ENCODE measurements around the gene PDE10A.
"Not testable (repeated sequence)": the region's sequence is repeated elsewhere in the genome, so short reads cannot be mapped to it uniquely, and the experiment has no call there.

Gene PDE10A

DNA sequence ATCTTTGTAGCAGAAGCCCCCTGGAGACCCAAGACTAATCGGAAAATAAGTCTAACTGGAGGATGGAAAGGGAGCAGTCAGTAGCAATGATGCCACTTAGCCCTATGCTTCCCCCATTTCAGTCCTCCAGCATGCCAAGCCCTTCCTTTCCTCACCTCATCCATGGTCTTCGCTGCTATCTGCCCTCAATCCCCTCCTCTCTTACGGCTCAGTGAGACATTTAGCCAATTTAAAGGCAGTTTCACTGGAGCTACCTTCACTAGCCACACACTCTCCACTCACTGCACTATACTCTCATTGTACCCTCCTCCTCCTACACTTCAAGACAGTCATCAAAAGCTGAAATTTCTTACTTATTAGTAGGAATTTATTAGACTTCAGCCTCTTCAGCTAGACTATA lies 111.2 kb downstream of the PDE10A start:
- no peak for DNase-seq (ENCODE audit: low read depth in 2 of 2)

DNA sequence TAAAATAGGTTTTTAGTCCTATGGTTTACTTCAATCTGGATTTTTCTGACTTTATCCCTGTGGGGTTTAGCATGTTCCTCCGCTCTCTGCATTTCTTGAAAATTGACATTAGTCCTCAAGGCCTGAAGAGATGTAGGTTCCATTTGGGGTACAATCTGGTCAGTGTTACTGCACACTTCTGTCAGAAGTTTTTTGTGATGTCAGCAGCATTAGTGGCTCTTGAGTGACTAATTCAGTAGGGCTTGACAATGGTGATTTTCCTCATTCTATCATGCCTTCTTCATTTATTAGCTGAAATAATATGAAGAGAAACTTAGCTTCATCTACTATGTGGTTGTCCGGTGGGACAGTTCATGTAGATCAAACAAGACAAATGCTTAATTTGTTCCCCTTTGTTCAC lies 114.6 kb downstream of the PDE10A start:
- no peak for DNase-seq (ENCODE audit: low read depth in 2 of 2)

DNA sequence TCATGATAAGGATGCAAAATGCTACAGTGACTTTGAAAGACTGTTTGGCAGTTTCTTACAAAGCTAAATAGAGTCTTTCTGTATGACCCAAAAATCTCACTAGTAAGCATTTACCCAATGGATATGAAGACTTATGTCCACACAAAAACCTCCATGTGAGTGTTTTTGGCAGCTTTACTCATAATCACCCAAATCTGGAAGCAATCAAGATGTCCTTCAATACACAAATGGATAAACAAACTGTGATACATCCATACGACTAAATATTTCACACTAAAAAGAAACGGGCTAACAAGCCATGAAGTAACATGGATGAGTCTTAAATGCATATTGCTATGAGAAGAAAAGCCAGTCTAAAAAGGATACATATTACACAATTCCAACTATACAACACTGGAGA lies 117.2 kb downstream of the PDE10A start:
- DNase-seq (ENCODE audit: low read depth in 2 of 2): no peak

DNA sequence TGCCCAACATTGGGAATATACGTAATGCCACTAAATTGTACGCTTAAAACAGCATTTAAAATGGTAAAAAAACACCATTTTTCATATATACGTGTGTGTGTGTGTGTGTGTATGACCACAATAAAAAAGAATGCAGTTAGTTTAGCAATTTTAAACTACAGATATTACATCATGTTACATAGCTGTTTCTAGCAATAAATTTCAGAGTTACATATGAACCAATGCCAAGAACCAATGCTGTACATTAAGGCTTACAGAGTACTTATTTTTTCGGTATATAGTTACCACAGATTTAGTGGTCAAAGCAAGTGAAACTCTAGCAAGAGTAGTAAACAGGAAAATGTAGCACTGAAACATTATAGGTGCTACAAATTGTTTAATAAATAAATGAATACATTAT lies 119.3 kb downstream of the PDE10A start:
- DNase-seq (ENCODE audit: low read depth in 2 of 2): no peak

DNA sequence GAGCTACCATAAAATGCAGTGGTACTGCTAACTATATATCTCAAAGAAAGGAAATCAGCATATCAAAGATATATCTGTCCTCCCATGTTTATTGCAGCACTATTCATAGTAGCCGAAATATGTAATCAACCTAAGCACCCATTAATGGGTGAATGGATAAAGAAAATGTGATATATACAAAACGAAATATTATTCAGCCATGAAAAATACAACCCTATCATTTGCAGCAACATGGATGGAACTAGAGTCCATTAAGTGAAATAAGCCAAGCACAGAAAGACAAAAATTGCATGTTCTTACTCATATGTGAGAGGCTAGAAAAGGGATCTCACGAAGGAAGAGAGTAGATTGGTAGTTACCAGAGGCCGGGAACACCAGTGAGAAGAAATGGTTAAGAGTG lies 126.1 kb downstream of the PDE10A start:
- no peak for DNase-seq (ENCODE audit: low read depth in 2 of 2)

DNA sequence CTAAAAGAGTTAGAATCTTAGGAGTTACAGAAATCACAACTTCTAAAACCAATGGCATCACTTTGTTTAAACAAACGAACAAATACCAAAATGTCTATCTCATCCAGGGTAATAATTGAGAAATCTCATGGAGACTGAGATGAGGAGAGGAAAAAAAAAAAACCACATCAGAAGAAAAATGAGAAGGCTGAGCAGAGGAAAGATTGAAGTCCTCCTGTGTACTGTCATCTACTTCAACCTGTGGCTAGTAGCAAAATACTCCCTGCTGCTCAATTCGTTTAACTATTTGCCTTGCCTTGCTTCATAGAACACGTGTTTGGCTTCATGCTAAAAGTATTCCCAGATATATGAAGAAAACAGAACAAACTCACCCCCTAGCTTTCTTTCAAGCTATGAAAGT lies 143.7 kb downstream of the PDE10A start:
- DNase-seq (ENCODE audit: low read depth in 2 of 2): no peak

DNA sequence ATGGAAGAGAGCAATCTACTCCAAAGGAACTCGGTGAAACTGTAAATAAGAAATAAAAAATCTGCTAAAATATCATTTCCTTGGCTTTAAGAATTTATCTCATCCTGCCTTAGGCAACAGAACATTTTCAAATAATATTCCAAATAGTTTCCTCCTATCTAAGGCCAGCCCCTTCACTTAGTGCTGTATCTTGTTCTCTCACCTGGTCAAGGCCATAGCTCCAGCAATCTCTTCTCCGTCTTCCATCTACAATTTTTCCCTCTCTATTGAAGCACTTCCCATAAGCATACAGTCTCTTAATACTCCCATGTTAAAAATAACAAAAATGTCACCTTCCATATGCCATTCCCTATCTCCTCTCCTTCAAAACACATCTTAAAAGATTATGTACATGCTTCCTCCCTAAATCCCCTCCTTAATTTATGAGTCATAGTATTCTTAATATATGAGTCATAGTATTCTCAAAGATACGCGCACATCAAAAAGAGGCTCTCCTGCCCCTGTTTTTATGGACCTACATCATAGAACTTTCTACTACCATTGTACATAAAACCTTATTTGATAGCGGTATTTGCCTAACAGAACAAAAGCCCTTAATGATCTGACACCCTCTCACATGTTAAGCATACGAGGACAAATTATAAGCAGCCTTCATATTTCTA lies 146.9 kb downstream of the PDE10A start:
- DNase-seq (ENCODE audit: low read depth in 2 of 2): no peak

DNA sequence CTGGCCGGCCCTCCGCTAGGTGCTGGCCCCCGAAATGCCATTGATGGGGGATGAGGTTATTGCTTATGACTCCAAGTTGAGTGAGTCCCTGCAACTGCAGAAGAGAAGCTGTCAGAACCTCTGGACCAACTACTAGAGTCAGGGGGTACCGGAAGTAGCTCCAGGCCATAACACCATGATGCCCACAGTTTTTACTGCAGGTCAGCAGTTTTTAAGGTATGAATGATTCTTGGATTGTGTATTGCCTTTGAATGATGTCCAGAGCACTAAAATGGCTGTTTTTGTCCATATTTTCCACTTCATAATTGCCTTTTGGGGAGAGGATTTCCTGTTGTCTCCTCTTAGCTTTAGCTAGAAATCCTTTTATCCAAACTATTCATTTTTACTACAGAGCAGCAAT lies 148.4 kb downstream of the PDE10A start:
- DNase-seq (ENCODE audit: low read depth in 2 of 2): no peak

DNA sequence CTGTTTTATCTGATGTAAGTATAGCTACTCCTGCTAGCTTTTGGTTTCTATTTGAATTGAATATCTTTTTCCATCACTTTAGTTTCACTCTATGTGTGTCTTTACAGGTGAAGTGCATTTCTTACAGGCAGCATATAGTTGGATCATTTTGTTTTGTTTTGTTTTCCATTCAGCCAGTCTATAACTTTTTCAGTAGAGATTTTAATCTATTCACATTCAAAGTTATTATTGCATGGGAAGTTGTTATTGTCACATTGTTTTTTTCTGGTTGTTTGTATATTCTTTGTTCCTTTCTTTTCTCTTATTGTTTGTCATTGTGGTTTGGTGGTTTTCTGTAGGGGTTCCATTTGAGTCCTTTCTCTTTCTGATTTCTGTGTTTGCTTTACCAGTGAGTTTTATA lies 151.2 kb downstream of the PDE10A start:
- no peak for DNase-seq (ENCODE audit: low read depth in 2 of 2)

DNA sequence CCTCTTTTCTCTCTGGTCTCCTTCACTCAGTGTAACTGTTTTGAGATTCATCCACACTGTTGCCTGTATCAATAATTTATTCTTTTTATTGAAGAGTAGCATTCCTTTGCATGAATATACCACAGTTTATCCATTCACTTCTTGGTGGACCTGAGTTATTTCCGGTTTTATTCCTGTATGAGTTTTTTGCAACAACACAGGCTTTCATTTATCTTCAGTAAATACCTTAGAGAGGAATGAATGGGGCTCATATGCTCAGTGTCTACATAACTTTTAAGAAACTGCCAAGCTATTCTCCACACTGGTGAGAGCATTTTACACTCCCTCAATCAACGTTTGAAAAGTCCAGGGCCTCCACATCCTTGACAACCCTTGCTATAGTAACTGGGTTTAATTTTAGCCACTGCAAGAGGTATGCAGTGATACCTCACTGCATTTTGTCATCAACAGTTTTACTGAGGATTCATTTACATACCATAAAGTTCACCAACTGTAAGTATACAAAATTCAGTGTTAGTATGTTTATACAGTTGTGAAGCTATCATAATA lies 154.6 kb downstream of the PDE10A start:
- DNase-seq (ENCODE audit: low read depth in 2 of 2): no peak

DNA sequence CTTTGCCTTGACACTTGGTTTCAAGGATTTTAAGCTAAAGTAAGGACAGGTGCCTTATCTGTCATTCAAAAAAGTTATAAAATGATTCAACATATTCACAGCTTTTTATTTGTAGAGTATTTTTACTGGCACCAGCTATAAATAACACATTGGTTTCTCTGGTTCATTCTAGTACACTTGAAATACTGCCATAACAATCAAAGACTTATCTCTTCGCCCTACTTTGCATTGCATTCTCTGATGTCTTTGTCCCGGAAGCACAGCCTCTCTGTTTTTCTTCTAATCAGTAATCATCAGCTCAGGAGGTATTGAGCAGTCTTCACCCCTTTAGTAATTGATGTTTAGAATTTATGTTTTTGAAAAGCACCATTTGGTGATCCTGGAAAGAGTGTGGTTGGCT lies 156.4 kb downstream of the PDE10A start:
- DNase-seq (ENCODE audit: low read depth in 2 of 2): no peak

DNA sequence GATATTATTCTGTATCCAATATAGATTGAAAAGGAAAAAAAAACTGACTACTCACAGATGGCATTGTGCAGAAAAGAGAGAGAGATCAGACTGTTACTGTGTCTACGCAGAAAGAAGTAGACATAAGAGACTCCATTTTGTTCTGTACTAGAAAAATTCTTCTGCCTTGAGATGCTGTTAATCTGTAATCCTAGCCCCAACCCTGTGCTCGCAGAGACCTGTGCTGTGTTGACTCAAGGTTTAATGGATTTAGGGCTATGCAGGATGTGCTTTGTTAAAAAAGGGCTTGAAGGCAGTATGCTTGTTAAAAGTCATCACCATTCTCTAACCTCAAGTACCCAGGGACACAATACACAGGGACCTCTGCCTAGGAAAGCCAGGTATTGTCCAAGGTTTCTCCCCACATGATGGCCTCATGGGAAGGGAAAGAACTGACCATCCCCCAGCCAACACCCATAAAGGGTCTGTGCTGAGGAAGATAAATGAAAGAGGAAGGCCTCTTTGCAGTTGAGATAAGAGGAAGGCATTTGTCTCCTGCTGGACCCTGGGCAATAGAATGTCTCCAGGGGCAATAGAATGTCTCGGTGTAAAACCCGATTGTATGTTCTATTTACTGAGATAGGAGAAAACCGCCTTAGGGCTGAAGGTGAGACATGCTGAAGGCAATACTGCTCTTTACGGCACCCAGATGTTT lies 162.7 kb downstream of the PDE10A start:
- DNase-seq (ENCODE audit: low read depth in 2 of 2): not testable (repeated sequence)

DNA sequence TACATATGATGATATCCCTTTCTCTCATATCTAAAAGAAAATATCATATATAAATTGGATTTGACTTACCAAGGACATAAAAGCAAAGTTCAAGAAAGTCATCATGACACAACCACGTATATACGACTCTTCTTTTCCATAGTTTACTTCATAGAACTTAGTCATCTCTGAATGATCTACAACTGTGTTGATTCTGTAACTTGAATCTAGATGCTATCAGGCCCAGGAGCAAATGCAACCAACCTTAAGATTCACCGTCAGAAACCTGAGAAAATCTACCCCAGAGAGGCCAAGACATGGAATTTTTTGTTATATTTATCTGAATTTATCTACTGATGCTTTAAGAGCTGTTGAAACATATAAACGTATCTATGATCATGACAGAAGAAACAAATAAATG lies 165.6 kb downstream of the PDE10A start:
- no peak for DNase-seq (ENCODE audit: low read depth in 2 of 2)

DNA sequence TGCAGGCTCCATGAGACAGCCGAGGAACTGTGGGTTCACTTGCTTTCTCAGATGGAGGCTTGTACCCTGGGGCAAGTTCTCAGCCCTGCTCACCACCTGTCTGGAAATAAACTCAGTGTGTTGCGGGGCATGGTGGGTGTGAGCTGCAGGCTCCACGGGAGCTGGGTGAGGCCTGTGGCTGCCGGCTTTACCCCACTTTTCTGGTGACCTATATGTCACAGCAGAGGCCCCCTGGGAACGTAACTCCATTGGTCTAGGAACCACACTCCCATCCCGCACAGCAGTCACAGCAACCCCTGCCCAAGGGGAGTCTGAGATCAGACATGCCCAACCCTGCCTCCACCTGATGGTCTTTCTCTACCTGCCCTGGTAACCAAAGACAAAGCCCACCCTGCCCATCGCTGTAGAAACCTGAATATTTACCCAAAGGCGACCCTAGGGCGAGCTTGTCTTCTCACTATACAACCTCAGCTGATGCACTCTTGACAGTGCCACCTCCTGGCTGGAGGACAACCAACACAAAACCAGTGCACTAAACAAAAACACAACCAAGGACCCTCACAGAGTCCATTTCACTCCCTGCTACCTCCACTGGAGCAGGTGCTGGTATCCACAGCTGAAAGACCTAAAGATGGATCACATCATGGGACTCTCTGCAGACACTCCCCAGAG lies 174.3 kb downstream of the PDE10A start:
- no peak for DNase-seq (ENCODE audit: low read depth in 2 of 2)

DNA sequence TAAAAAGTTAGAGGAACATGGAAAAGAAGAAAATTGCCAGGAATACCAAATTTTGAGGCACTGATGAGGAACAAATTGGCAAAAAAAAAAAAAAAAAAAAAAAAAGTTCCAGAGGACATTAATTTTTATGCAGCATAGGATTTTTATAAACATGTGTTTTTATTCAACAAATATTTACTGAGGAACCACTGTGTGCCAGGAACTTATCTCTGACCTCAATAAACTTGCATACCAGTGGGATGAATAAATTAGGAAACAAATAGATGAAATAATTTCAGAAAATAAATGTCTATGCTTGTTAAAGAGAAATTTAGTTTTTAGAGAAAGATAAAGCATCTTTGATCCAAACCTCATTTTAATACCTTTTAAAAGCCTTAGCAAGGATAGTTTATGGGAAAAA lies 175.1 kb downstream of the PDE10A start:
- no peak for DNase-seq (ENCODE audit: low read depth in 2 of 2)

DNA sequence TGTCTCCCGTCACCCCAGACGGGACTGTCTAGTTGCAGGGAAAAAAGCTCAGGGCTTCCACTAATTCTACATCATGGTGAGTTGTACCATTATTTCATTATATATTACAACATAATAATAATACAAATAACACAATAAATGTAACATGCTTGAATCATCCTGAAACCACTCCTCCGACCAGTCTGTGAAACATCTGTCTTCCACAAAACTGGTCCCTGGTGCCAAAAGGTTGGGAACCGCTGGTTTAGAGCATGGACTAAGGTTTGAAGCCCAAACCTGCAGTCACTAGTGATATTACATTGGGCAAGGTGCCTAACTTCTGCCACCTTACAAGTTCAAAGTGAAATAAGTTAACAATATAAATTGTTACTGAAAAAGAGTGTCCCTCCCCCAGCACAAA lies 175.7 kb downstream of the PDE10A start:
- no peak for DNase-seq (ENCODE audit: low read depth in 2 of 2)

DNA sequence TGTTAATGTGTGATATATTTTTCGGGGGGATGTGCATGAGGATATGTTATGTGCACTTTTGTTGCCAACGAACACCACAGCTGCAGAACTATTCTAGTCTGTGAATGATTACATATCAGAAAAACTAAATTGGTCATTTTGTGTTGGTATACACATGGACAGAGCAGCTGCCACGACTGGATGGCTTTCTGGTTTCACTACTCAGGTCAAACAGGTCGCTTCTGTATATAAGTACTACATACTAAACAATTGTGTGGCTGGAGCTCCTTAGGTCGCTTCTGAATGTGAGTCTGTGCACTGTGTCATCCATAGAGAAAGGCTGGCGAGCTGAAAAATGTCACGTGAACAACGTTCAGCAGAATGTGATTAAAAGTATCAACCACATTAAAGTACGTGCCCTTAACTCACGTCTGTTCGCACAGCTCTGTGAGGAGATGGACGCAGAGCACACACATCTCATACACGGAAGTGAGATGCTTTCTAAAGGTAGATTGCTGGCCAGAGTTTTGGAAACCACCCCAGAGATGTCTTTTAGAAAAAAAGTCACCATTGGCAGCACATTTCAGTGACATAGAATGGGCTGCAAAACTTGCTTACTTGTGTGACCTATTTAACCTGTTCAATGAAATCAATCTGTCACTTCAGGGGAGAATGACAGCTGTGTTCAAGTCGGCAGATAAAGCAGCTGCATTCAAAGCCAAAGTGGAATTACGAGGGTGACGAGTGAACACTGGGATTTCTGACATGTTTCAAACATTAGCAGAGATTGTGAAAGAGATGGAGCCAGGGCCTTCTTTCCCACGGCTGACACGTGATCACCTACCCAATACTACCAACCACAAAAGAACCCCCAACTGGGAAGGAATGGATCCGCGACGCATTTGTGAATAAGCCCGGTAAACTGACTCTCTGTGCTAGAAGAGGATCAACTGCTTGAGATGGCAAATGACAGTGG lies 176.6 kb downstream of the PDE10A start:
- DNase-seq (ENCODE audit: low read depth in 2 of 2): no peak

DNA sequence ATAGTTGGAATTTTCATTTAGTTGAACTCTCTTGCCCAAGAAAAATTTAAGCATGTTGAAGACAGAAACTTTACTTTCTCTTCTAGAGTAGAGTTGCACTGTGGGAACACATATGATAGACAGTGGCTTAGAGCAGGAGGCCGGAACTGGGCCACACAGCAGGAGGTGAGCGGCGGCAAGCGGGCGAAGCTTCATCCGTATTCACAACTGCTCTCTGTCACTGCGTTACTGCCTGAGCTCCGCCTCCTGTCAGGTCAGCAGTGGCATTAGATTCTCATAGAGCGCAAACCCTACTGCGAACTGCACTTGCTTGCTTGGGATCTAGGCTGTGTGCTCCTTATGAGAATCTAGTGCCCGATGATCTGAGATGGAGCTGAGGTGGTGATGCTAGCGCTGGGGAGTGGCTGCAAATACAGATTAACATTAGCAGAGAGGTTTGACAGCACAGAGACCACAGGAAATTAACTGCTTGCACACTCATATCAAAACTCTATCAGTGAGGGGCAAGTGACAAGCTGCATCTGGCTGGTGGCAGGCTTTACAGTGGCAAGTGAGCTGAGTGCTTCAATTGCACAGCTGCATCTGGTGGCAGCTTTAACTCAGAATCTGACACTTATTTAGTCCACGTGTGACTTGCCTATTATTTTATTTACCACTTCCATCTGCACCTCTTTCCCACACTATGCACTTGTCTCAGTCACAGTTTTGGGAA lies 178.7 kb downstream of the PDE10A start:
- DNase-seq (ENCODE audit: low read depth in 2 of 2): no peak

DNA sequence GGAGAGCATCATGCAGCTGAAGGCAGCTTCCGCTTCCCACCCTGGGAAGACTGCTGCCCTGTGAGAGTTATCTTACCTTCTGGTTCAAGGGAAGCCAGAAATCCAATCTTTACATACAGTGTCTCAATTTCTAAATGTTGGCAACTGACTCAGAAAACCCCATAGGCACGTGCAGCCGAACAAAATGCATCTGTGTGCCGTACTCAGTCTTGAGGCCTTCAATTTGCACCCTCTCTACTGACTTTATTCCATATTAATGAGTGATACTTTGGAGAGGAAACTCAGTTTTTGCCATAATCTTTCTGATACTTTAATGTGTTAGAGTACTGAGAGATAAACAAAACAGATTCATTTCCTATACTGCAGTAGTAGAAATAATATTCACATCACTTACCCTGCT lies 181.1 kb downstream of the PDE10A start:
- no peak for DNase-seq (ENCODE audit: low read depth in 2 of 2)

DNA sequence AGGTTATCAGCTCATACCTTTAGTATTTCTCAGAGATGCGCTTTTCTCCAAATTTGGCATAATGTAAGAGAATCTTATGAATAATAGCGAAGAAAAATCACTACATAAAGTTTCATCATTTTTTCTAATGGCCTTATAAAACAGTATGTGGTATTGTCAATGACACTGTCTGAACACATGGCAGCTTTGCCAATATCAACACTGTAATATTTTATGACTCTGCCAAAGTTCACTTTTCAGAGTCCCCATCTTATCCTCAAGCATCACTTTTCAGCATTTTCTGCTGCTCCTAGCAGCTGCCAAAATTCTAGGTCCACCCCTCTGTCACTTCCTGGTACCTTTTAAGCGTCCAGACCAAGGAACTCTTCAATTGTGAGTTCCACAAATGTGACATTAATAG lies 182.1 kb downstream of the PDE10A start:
- no peak for DNase-seq (ENCODE audit: low read depth in 2 of 2)

DNA sequence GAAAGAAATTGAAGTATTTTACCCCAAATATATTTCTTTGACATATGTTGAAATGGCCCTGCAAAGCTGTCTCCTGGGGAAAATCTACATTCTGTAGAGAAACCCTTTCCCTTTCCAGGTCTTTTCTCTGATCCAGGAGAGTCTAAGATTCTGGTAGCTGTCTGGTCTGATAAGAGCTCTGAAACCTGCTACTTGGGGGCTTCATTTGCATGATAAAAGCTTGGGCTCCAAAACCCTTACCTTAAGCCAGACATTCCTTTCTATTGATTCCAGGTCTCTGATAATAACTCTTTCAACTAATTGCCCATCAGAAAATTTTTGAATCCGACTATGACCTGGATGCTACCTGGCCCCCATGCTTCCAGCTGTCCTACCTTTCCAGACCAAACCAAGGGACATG lies 184.5 kb downstream of the PDE10A start:
- DNase-seq (ENCODE audit: low read depth in 2 of 2): no peak

All from stimulated activated CD8-positive, alpha-beta memory T cell treated with anti-CD3 and anti-CD28 coated beads, Interleukin-15, amount 100 ng/mL, for 4 hours (primary cell).